NCI-H2227 (cell line): ENCODE data around the gene PRDM16.

Experiments
- DNase-seq: peaks from one replicate; lab custom pipeline; 2025; ENCODE audit not compliant: unreplicated experiment; lab: John Stamatoyannopoulos, UW

Gene PRDM16

DNA sequence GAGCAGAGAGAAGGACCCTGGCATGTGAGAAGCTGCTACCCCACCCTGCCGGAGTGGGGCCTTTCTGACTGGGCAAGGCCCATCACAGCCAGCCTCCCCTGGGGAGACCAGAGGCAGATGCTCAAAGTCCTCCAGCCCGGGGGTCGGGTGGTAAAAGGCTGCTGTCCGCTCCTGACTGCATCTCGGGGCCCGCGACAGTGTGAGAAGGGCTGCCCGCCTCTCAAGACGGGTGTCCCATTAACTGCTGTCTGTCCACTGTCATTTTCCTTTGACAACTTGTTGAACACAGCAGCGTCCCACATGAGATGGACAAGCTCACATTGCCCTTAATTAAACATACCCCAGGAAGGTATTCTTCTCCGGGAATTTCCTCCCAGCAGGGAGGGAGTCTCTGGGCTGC is 294.0 kb downstream of the PRDM16 start:
- no peak for DNase-seq

- no peak for DNase-seq
Measured at GRCh38 chr1:3363756-3364155, 294.8 kb downstream of the PRDM16 start.

DNA sequence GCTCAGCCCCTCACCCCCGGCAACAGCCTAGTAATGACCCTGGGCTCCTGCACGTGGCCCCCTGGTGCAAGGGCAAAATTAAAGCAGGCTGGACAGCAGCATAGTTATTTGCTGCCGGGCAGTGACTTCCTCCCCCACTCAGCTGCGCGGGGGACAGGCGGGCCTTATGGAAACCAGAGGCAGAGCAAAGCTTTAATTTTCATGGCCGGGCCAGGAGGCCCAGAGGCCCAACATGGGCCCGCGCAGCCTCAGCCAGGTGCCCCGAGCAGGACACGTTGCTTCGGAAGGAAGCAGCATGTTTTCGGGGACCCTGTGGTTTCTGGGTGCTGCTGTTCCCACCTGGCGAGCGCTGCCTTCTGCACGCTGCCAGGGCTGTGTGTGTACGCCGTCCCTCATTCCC is 295.5 kb downstream of the PRDM16 start:
- DNase-seq = no peak

GRCh38 chr1:3364983-3365382 is 296.0 kb downstream of the PRDM16 start:
- no peak for DNase-seq

DNA sequence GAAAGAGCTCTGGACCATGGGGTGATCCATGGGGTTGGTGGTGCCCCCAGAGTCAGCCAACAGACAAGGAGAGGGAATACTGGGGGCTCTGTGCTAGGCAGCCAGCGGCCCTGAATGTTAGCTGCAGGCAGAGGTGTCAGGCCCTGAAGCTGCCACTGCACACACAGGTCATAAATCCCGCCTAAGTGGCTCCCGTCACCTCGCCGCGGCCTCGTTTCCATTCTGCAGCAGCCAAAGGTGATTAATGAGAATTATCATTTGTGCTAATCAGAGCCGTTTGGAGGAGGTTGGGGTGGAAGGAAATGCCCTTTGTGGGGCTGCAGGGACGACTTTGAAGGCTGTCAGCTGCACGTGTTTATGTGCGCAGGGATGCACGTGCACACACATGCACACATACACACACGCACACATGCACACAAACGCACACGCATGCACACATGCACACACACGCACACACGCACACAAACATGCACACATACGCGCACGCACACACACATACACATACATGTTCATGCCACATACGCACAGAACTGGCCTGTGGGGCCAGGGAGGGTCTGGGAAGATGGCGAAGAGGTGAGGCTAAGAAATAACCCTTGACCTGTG is 296.6 kb downstream of the PRDM16 start:
- no peak for DNase-seq

DNA sequence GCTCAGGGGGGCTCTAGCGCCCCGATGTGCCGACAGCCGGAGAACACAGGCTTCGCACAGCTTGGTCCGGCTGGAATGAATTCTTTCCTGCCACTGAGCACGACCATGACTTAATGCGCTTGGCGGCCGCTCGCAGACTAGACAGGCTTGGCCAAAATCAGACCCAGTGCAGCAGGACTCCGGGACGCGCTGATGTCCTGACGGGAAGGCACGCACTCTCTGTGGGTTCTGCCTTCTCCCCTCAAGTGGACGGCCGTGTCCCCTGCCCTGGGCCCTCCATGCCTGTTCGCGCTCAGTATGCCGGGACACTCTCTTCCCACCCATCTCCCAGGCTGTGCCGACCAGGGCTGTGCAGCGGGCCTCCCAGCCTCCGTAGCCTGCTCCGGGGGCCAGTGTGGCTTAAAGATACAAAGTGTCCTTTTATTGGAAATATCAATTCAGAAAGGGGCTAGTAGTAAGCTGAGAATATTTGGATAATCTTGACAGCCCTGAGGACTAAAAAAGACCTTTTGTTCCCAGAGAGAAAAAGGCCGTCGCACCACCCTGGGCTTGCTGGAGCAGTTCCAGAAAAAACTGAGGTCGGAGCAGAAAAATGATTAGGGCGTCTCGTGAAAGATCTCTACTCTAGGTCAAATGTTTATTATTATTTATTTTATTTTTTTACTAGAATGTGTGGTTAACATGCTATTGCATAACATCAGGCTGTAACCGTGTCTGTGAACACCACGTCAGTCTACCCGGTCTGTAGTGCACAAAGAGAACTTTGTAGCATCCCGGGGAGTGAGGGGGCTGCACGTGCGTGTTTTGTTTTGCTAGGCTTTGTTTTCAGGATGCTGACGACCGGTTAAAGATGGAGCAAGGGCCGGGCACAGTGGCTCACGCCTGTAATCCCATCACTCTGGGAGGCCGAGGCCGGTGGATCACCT is 297.4 kb downstream of the PRDM16 start:
- no peak for DNase-seq

- no peak for DNase-seq
Measured at GRCh38 chr1:3367376-3367775, 298.4 kb downstream of the PRDM16 start.

GRCh38 chr1:3368059-3368458 is 299.1 kb downstream of the PRDM16 start:
- no peak for DNase-seq

GRCh38 chr1:3368711-3369445 is 299.9 kb downstream of the PRDM16 start:
- DNase-seq = no peak

GRCh38 chr1:3369446-3370076 is 300.6 kb downstream of the PRDM16 start:
- DNase-seq = no peak

DNA sequence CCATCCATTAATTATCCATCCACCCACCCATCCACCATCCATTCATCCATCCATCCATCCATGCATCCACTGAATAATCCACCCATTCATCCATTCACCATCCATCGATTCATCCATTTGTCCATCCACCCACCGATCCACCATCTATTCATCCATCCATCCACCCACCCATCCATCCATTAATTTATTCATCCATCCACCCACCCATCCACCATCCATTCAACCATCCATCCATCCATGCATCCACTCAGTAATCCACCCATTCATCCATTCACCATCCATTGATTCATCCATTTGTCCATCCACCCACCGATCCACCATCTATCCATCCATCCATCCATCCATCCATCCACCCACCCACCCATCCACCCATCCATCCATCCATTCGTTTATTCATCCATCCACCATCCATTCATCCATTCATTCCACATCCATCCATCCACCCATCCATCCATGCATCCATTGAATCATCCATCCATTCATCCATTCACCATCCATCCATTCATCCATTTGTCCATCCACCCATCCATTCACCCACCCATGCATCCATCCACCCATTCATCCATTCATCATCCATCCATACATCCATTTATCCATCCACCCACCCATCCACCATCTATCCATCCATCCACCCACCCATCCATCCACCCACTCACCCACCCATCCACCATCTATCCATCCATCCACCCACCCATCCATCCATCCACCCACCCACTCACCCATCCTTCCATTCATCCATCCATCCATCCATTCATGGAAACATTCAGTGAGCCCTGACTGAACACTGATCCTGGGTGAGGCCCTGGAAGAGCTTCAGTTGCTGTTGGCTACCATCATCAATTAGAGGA is 302.1 kb downstream of the PRDM16 start:
- DNase-seq = no peak

- no peak for DNase-seq
Measured at GRCh38 chr1:3372317-3372716, 303.3 kb downstream of the PRDM16 start.

DNA sequence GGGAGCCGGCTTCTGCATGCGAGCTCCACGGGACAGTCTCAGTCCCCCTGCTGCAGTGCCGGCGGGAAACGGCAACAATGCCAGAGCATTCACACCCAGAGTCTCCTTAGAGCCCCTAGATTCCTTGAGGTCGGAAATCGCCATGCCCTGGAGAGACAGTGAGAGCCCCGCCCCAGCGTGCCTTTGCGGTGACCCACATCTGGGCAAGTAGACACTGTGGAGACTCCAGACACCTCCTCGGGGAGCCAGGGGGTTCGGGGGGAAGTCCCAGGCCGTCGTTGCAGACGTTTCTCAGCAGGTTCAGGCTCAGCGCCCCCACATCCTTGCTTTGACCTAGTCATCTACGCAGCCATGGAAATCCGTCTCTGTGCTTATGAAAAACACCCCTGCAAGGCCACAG is 304.2 kb downstream of the PRDM16 start:
- DNase-seq = no peak

GRCh38 chr1:3373700-3374405 is 304.9 kb downstream of the PRDM16 start:
- DNase-seq = no peak

DNA sequence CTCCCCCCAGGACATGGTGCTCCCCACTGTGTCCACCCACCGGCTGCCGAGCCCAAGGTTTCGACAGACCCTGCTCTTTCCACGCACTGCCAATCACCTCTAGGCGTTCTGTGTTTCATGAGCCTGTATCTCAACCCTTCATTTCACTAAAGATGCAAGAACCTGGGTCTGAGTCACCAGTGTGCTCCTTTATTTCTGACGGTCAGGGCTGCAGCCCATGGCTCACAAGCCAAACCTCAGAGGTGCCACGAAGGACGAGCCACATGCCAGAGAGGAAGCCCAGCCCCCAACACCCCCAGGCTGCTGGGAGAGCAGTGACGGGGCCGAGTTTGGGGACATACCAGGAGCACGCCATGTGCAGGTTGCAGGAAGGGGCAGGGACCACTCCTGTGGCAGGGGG is 306.2 kb downstream of the PRDM16 start:
- no peak for DNase-seq

DNA sequence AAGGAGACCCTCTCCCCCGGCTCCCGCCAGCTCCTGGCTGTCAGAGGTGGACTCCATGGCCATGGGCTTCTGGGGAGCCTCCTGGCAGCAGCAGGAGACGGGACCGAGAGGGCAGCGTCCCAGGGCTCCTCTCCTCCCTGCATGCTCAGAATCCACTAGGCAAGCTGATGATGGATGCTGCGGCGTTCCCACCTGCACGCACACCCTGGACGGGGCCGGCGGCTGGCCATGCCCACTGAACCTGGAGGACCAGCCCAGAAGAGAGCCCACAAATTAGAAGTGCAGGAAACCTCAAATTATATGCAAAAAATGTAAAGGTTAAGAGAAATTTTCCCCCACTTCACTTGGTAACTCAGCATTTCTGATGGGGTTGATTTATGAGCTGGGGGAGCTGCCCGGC is 308.2 kb downstream of the PRDM16 start:
- no peak for DNase-seq

DNA sequence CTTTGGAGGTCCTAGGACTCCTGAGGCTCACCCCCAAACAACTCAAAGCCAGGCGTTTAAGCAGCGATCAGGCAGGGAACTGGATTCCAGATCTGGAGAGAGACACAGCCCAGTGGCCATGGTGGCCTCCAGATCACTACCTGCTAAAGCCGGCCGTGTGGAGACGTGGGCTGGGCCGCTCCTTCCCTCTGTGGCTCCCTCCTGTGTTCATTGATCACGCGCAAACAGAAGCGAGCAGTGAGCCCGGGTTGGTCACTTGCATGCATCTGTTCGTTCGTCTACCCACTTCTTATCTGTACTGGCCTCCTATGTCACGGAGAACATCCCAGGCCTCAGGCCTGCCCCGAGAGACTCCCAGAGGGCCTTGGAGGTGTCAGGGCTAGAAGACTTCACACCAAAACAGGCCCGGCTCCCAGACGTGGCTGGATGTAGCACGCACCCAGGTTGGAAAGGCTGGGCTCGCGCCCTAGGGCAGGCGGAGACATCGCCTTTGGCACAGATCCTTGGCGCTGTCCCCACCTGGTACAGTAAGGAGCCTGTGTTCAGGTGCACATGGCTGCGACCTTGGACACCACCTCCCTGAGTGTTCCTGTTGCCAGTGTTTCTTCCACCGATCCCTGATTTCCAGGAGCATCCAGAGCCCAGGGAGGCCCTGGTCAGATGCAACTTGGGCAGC is 308.7 kb downstream of the PRDM16 start:
- DNase-seq = no peak

- no peak for DNase-seq
Measured at GRCh38 chr1:3378411-3379208, 309.6 kb downstream of the PRDM16 start.

DNA sequence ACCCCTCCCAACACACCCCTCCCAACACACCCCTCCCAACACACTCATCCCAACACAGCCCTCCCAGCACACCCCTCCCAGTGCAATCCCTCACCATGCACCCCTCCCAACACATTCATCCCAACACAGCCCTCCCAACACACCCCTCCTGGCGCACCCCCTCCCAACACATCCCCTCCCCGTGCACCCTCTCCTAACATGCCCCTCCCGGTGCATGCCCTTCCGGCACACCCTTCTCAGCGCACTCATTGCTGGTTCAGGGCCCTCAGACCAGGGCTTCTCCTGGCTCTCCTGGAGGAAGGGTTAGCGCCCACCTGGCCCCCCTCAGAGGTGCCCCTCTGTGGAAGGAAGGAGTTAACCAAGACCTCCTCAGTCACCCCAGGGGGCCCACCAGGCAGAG is 310.9 kb downstream of the PRDM16 start:
- DNase-seq = no peak
